HG03280 (cell line): ENCODE data around the gene NRP2.

Experiments
- ATAC-seq: cut with Tn5 transposase; IDR thresholded peaks from one replicate; pipeline ENCODE4 v1.9.1; 2021; ENCODE audit warnings: mild to moderate bottlenecking, moderate library complexity; ENCODE audit not compliant: unreplicated experiment

The NRP2 gene

DNA sequence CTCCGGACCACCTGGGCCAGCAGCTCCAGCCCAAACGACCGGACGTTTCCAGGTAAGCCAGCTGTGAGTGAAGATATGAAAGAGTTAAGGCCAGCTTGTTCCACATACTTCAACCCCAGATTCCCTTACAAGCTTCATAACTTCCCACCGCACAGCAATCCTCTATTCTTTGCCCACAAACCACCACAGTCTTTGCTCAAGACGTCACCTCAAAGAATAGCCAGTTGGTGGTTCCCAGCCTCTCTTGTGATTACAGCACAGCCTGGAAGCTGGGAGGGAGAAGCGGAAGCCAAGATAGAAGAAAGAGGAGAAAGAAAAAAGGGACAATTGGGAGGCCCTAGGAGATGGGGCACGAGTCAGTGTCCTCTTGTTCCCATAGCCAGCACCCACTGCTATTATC lies 70.6 kb downstream of the NRP2 start:
- no peak for ATAC-seq

DNA sequence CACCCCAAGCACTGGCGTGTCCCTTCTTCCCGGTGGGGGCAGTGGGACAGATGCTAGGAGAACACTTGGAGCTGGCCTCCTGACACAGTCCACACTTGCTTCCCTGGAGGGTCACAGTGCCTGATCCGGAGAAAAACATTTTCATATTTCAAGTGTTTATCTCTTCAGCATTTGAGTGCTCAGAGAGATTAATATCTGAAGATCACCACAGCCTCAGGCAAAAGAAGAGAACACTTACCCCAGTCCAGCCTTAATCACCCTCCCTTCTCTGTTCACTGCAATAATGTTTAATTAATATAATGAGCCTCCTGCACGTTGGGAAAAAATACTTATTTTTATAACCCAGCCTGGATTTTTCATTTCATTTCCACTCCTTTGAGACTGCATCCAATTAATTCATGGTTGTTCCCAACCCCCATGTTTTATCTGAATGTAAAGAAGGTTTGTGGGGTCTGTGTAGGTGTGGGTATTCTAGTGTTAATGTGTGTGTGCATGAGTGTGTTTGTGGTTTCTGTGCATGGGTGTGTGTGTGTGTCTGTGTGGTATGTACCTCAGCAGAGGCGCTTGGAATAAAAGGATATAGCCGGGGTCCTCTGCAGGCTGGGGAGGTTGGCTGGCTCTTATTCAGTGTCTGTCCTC lies 72.1 kb downstream of the NRP2 start:
- ATAC-seq = no peak

DNA sequence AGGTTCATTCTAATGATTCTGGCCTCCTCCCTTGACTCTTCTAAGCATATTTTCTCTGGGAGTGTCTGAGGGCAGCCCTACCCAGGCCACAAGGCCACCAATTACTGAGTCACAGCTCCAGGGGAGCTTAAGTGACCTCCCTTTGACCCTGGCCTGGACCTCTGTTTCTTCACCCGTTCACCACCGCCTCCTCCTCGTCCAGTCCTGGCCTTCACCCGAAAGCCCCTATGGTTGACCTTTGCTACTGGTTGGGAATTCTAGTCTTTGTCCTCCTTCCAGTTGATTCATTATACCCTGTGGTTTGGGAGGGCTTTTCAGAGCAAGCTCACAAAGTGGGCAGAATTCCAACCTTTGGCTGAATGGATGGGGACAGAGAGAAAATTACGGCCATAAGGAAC lies 72.6 kb downstream of the NRP2 start:
- no peak for ATAC-seq

DNA sequence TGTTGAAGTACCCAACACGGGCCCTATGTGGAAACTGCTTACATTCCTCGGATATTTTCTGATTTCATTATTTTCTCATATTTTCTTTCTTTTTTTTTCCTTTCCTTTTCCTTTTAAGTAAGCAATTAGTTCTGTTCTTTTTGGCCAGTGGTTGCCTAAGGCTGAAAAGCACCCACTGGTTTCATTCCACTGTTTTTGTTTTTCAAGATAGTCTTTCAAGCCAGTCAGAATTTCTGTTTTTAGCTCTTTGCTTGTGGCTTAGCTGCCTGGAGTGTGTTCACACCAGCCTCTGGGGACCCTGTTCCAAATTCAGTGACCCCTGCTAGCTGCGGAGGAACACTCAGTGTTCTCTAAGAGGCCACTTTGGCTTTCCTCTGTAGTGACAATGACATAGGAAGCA lies 73.6 kb downstream of the NRP2 start:
- no peak for ATAC-seq

DNA sequence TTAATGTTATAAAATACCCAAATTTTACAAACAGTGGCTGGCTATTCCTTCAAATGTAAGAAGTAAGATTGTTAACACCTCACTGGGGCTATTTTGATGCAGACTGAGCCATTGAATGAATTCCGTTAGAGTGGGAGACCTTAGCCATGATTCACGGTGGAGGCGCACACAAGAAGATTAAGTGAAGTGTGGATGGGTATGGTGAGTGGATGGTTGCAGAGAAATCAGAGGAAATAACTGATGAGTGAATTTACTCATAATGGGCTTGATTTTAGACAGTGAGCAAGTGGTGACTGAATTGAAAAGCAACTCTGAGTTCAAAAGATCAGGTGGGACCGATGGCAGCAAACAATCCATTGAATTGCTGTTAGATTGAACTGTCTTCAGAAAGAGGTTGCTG lies 75.0 kb downstream of the NRP2 start:
- ATAC-seq = no peak

DNA sequence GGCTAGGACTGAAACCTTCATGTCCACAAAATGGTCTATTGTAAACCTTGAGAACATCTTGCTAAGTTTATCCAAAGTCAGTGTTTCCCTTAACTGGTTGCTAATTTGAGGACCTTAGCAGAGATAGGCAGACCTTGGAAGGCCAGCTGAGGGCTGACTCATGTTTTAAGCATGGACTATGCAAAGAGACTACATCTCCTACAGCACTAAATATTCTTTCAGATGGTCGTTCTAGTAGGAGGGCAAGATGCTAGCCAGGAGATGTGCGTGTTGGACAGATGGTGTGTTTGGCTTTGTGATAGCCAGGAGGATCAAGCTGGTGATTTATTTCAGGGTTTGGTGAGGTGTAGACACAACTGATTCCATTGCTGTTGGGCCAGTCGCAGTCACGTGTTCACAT lies 75.8 kb downstream of the NRP2 start:
- ATAC-seq = no peak

DNA sequence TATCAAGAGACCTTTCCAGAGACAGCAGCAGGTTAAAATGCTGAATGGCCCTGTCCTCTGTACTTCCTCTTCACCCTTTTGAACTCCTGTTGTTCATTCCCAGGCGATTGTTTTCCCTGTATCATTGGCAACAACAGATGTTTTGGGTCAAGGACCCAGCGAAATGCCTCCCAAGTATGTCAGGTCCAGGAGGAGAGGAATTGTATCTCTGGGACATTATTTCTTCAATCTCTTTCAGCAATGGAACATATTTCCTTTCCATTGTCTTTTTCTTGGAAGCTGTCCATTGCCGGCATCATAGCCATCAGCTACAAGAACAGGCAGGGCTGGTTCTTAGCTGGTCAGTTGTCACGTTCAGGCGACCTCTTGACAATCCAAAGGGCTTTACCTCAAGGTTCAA lies 76.2 kb downstream of the NRP2 start:
- no peak for ATAC-seq

DNA sequence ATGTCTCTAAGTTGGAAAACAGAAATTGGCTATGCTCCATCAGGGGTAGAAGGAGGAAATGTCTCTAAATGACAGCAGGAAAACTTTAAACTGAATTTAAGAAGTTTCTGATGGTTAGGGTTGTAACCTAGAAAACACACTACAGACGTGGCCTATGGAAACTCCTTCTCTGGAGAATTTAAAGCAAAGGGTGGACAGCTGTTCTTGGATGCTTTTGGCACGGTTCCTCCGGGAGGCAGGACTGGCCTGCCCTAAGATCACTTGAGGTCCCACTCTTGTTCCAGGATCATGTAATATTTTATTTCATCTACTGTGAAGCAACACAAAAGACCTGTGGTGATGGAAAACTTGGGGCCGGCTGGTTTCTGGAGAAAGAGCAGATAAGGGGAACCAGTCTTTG lies 77.0 kb downstream of the NRP2 start:
- ATAC-seq = no peak

DNA sequence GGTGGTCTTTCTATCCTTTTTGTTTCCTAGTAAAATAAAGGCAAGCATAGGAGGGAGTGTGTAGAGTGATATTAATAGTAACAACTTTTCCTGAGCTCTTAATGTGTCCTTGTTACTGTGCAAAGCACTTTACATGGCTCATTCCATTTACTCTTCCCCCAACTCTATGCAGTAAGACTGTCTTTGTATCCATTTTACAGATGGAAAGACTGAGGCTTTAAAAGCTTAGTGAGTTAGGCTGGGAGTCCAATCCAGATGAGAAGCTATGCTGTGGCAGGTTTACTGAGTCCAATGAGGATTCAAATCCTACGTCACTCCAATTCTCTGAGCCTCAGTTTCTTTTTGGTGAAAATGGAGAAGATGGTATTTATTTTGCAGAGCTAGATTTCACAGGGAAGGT lies 77.4 kb downstream of the NRP2 start:
- no peak for ATAC-seq

DNA sequence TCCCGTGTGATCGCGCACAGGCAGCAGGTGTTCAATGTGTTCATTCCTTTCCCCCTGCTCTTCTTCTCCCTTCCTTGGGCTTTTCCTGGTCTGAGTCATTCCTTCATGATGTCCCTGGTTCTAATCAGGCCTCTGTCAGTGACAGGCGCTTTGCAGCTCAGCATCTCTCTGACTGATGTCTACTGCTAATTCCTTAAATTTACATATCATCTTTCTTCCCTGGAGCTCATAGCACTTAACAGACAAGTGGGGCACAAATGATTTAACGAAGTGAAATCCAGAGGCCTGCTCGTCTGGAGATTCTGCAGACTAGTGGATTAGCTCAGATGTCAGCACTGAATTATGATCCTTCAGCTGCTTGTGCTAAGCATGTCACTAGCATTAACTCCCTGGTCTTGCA lies 77.9 kb downstream of the NRP2 start:
- ATAC-seq = no peak

DNA sequence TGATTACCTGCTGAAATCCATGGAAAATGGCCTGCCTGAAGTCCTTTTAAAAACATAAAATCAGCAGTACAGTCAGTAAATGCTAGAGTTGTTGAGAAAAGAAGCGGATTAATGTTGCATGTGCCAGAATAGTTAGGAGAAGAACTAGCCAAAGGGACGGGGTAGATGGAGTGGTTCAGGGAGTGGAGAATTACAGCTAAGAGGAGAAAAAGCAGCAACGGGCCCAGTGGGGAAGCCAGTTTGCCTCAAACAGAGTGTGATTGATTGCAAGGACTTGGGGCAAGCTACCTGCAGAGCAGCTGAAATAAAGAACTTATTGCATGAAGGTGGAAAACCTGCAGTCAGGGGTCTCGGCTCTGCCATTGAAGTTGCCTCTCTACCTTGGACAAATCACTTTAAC lies 79.1 kb downstream of the NRP2 start:
- no peak for ATAC-seq

DNA sequence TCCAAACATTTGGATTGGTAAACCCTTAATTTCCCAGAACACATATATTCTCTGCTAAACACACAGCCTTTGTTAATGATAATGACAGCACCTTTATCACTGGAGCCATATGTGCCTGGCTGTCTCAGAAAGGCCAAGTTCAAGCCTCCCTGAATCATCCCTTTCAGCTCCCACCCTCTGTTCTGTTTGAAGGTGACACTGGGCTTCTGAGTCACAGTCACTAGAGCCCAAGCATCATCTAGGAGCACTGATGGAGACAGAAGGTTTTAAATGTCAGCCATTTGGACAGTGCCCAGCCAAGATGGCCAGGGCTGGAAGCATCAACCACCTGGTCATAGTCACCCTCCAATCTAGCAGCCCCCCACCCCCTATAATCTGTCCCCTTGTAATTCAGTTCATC lies 80.6 kb downstream of the NRP2 start:
- ATAC-seq = no peak

DNA sequence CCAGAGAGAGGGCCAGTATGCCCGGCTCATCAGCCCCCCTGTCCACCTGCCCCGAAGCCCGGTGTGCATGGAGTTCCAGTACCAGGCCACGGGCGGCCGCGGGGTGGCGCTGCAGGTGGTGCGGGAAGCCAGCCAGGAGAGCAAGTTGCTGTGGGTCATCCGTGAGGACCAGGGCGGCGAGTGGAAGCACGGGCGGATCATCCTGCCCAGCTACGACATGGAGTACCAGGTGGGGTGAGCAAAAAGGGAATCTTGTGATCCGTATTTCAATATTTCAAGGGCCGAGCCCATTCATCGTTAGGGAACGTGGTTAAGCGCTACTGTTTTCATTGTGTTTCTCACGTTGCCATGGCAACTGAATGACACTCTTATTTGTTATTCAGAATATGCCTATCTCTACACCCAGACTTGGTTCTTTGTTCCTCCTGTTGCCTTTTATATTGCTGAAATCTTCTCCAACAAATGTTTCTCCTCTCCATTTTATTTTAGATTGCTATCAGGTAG lies 81.5 kb downstream of the NRP2 start:
- ATAC-seq = no peak

DNA sequence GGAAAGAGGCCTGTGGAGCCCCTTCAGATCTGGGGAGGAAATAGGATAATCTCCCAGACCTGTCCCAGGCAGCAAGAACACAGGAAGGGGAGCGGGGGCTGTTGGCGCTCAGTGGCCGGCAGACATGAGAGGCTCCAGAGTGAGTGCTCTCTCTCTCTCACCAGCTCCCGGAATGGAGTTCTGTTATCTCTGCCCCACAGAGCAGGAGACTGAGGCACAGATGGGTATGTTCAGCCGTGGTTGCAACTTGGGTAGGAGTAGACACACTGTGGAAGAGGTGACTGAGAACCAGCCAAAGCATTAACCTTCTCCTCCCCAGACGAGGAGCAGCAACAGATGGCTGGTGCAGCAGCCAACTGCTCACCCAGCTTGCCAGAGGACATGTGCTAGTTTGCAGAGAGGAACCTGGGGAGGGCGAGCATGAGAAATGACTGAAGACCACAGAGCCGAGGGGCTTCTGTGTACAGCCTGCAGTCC lies 82.0 kb downstream of the NRP2 start:
- ATAC-seq = no peak

DNA sequence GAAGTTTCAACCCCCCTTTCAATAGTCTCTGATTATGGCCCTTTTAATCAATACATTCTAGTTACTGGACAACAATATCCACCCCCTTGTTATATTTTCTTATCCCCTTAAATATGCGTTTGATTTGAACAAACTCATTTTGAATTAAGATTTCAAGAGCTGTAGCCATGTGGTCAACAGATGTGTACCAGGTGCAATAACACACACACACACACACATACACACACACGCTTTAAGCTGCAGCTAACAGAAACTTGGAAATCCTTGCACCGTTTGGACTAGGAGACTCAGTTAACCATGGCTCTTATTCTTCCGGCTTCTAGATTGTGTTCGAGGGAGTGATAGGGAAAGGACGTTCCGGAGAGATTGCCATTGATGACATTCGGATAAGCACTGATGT lies 82.8 kb downstream of the NRP2 start:
- ATAC-seq = no peak

DNA sequence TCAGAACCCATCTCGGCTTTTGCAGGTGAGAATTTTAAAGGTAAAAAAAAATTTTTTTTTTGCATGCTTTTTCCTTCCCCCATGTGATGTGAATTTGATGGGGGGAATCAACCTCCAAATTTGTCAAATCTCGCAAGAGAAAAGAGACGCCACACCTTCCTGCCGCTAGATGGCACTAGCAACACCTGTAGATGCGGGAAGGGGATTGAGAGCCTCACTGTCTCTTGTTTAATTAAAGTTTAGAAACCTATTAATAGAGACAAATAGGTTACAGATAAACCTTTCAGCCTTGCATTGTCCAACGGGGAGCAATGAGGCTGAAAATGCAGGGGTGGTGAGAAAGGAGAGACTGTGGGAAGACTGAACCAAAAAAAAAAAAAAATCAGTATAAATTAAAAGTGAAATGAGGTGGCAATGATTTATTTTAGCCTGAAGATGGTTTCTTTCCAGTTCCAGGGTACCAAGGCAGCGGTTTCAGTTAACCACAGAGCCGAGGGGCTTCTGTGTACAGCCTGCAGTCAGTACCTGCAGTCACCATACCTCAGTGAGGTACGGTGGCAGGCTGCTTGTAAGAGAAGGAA lies 84.6 kb downstream of the NRP2 start:
- no peak for ATAC-seq

DNA sequence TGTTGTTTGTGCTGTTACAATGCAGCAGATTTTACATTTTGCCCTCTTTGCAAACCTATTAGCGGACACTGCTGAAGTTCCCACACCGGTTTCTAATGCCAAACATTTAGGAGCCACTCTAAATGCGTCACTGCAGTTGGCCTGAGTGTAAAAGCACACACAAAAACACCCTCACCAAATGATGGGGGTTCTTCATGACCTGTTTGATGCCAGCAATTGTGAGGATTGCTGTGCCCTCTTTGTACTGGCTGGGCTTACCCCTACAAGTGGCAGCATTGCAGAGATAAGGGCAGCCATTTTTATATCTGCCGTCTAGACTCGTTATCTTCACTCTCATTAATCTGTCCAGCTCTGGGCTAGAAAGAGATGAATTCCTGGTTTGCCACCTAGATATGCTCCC lies 85.3 kb downstream of the NRP2 start:
- no peak for ATAC-seq

DNA sequence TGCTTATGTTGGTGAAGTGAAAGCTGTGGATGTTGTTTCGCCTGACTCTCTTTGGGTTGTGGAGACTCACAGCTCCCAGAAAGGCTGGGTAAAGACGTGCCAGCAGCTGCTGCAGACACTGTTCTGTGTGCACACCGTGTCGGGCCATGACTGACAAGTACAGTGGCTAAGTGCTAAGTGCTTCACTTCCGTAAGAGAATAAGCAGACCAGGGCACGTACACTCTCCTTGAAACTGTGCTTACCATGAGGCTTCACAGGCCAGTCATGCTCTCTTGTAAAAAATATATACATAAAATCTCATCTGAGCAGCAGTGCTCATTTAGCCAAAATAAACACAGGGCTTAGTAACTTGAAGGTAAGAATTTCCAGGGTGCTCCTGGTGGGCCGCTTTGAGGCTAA lies 86.0 kb downstream of the NRP2 start:
- no peak for ATAC-seq

DNA sequence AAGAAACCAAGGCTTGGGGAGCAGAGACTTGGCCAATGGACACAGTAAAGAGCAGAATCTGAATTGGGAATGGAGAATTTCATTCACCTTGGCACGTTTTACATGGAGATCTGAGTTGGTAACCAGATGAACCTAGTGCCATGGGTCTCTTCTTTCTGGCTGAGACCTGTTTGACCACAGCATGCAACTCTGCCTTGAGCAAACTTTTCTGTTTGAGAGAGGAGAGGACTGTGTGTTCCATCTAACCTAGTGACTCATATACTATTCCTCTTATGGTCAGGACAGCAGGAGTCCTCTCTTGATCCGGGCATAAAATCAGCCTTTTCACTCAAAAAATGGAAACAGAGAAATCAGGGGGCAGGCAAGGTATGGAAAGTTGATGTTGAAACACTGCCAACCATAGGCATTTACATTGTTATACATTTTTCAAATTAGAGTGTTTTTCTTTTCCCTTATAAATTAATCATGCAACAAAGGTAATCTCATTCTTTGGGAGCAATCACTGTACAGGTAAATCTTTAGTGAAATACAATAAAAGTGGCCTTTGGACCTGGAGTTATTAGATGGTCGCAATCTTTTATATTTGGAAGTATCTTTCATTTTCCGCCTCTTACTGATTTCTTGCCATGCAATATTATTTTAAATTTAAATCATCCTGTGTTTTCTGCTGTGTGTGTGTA lies 86.7 kb downstream of the NRP2 start:
- no peak for ATAC-seq

DNA sequence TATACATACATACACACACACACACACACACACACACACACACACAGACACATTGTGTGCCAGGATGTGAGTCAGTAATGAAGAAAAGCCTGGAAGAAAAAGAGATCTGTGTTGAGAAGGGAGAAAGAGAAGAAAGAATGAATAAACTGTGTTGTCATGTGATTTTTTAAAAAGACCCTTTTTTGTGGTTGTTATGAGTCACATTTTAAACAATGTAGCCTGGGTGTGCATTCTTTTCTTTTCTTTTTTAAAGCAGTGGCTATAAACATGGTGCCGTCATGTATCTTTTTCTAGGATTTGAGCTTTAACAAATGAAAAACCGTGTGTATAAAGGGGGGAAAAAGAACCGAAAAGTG lies 87.2 kb downstream of the NRP2 start:
- ATAC-seq = no peak

DNA sequence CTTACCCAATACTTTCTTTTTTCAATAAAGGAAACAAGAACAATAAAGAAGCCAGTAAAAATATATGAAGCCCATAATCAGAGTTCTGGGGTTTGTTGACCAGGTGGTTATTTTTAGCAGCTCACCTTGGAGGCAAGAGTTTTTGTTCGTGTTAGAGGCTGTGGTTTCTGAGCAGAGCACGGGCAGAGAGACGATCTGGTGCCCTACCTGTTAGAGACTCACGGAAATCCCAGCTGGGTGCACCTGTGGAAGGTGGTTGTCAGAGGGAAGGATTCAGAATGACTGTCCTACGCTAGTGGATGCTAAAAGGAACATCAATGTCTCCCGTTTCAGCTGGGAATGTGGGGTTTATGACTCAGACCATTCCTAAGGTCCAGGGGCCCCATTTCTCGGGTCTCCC lies 87.6 kb downstream of the NRP2 start:
- no peak for ATAC-seq

DNA sequence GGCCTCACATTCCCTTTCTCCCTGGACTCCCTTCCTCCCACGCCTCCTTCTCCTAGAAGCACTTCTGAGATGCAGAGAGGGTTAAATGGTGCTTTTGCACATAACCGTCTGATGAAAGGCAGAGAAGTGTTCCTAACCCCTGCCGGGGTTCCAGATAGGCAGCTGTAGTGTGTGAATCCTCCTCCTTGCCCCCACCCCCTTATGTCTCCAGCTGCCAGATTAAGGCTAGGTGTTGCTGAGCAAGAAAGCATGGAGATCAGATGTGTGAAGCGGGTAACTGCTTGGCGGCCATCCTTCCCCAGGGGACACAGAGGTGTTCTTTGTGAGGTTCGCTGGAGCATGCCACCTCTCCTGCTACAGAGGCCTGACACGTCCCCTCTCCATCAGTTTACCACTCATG lies 88.3 kb downstream of the NRP2 start:
- no peak for ATAC-seq

DNA sequence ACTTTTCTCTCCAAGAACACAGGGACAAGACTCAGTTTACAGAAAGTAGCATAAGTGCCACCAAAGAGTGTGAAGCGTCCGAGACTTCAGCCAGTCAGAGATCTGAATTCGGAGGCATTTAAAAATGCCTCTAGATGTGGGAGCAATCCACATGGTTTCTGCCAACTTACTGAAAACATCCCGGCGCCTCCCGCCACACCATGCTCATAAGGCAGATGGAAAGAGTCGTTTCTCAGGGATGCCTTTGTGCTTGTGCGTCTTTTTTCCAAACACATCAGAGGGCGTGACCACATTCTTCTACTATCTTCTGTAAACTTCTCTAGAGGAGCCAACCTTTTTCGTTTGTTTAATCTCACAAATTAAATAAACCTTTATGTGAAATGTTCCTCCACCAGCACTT lies 88.7 kb downstream of the NRP2 start:
- ATAC-seq = no peak
